HG02938 (cell line): ENCODE data around the gene DCP2.

Source experiments
- ATAC-seq: cut with Tn5 transposase; IDR thresholded peaks from one replicate; pipeline ENCODE4 v1.9.1; 2021; ENCODE audit warnings: mild to moderate bottlenecking, moderate library complexity; ENCODE audit not compliant: unreplicated experiment

Gene DCP2

DNA sequence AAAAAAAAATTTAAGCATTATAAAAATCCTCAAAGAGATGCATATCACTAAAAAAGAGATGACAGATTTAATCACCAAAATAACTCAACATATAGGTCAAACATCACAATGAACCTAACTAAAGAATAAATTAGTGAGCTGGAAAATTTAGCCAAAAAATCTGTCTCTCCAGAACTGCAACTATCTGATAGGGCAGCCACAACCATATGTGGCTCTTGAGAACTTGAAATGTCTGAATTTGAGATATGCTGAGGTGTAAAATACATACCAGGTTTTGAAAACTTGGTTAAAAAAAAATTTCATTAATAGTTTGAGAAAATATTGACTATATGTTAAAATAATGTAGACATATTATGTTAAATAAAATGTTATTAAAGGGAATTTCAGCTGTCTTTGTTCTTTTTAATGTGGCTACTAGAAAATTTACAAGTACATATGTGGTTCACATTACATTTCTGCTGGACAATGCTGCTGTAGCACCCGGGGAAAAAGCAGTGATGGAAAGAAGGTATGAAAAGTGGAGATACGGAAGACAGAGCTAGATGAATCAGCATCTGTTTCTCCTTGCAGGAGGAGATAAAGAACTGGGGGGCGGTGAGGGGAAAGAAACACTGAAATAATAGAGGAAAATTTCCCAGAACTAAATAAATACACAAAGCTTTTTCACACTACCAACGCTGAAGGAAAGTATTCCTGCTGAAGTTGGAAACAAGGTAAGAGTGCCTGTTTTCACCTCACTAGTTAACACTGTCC lies 66.1 kb downstream of the DCP2 start:
- no peak for ATAC-seq

DNA sequence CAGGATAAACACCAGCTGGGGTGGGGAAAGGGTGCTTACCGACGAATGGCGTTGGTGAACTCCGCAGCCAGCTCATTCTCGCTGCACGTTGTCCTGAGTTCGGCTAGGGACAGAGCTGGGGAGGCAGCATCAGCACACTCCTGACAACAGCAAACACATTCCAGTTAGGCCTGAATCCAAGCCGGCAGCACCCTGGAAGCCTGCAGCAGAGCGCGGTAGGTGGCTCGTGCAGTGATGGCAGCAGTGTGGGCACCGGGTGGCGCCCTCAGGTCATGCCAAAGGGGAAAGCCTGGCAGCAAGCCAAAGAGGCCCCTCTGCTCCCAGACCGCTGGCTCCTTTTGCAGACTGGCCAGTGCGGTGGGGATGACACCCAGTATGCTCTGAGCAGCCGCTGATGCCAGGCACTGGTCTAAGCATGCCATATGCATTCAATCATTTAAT lies 66.9 kb downstream of the DCP2 start:
- no peak for ATAC-seq

DNA sequence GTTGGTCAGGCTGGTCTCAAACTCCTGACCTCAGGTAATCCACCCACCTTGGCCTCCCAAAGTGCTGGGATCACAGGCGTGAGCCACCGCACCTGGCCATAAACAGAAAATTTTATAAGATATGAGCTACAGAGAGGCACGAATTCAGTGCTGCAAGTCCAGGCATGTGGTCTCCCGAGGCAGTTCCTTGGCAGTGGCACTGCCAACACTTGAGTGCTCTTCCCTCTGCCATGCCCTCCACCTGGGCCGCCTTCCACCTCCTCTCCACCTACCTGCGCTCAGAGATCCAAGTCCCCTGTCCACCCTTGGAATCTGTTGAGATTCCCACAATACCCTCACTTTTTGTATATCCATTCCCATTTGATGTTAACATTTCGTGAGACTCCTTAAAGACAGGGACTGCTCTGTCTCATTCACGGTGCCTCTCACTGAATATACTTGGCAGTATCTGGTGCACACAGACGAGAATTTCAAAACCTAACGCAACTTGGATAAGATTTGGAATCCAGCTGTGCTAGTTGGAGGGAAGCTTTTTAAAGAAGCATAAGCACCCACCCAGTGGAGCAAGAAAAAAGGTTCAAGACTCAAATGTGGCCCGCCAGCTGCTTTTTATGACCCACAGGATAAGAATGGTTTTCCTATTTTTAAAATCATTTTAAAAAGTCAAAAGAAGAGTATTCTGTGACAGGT lies 68.3 kb downstream of the DCP2 start:
- no peak for ATAC-seq

DNA sequence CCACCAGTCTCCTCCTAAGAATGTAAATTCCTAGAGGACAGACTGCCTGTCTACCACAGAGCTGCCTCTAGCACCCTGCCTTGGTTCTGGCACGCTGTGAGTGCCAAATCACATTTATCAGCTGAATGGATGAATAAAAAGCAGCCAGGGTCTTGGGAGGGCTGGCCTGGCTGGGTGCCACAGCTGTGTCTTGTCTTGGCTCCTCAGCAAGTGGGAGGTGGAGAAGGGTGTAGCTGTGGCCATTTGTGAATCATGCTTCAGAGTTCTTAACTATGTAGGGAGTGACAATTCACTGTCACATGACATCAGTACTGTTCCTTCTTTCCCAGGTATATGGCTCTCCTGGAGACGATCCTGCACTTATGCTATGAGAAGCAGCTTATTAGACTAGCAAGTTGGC lies 70.6 kb downstream of the DCP2 start:
- no peak for ATAC-seq

DNA sequence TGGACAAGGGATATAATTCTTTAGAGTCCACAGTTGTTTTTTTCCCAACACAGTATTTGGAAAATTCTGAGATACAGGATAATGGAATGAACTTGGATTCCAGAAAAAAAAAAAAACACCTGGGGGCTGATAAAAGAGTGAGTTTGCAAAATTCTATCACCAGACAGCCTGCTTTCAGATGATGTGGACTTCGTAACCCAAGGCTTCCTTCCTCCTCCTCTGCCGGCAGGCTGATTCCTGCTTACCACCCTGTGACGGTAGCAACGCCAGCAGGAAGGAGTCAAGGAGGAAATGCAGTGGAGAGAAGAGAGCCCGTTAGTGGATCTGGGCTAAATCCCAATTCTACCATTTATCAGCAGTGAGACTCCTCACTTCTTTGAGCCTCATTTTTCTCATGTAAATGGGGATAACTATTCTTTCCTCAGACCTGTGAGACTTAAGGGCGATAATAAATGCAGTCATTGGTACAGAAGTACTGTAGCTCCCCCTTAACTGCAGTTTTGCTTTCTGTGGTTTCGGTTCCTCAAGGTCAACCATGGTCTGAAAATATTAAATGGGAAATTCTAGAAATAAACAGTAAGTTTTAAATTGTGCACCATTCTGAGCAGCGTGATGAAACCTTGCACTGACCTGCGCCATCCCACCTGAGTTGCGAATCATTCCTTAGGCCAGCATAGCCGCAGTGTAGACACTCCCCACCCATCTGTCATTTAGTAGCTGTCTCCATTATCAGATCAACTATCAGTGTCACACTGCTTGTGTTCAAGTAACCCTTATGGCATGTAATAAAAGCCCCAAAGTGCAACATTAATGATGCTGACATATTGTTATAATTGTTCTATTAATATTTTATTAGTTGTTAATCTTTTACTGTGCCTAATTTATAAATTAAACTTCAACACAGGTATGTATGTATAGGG lies 71.4 kb downstream of the DCP2 start:
- peak; percentile 84 for ATAC-seq

DNA sequence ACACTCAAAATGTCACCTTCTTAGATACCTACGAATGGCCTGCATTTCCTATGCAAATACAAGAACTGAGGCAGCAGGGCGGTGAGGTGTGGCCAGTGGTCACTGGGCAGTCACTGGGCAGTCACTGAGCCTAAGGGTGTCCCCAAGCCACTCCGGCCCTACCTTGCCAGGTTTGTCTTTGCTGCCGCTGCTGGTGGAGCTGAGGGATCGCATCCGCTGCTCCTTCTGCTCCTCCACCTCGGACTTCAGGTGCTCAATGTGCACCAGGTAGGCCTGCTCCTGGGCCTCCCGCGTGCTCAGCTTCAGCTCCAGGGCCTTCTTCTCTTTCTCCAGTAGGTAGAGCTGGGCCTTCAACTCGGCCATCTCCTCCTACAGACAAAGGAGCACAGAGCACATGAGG lies 72.3 kb downstream of the DCP2 start:
- ATAC-seq: no peak

DNA sequence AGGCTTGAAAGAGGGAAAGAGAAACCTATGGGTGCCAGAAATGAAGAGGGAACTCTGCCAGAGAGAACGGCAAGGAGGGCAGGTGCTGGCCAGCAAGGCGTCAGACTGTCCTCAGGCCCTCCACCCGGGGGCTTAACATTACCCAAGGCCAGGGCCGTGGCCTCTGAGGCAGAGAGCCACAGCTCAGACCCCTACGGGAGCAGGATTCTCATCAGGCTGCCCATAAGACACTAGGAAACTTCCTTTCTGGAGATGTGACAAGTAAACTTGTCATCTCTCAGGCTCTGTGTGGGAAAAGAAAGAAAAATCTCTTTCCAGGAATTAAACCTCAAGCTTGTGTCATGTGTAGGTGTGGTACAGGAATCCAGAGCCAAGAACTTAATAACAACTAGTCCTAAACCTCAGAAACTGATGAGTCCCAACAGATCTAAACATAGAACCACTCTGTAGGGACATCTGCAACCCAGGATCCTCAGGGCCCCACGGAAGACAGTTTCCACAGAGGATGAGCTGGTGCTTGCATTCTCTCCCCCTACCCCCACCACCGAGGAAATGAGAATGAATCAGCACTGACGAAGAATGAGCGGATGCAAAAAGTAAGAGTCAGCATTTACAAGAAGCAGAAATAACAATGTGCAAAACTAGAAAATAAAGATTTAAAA lies 74.3 kb downstream of the DCP2 start:
- no peak for ATAC-seq

DNA sequence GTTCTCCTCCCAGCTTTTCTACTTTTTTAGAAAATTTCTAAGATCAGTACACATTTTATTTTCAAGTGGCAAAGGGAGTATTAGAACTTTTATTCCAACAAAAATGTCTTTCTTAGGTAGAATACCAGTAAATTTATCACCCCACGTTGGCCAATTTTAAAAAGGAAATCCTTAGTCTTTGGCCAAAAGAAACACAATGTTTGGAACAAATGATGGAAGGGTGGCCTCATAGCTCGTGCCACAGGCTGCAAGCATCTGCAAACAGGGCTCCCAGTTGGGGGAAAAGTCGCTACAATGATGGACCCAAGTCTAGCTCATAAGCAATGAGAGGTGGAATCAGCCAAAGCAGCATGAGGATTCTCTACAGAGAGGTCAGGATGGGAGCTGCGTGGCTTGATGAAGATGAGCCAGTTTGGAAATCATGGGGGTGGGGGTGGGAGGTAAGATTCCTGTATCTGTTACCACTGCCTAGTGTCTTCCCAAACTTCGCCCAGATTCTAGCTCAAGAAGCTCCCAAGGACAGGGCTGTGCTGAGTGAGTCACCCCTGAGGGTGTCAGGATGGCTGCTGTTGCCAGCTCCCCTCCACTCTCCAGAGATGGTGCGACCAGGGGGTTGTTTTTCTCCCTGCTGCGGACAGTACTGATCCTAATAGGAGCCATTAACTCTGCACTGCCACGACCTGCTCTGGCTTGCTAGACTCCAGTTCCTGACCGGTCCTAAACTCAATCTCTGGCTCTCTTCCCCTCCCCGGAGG lies 75.6 kb downstream of the DCP2 start:
- ATAC-seq: no peak

DNA sequence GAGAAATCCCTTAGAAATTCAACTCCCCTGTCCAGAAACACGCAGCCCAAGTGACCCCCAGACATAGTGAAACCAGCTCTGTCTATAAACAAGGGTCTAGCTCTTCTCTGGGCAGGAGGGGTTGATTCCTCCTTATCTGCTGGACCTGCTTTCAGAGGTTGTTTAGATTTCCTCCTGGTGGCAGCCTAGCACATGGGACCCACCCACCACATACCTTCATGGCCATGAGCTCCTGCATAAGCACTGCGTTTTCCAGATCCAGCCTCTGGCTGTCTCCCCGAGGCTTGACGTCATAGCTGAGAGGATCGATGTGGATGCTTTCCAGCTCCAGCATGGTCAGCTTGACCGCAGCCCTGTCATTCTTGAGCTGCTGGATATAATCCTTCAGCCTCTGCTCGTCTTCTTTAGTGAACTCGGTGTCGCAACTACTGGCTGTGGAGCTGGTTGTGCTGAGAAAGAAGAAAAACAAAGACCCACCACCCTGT lies 77.0 kb downstream of the DCP2 start:
- no peak for ATAC-seq

DNA sequence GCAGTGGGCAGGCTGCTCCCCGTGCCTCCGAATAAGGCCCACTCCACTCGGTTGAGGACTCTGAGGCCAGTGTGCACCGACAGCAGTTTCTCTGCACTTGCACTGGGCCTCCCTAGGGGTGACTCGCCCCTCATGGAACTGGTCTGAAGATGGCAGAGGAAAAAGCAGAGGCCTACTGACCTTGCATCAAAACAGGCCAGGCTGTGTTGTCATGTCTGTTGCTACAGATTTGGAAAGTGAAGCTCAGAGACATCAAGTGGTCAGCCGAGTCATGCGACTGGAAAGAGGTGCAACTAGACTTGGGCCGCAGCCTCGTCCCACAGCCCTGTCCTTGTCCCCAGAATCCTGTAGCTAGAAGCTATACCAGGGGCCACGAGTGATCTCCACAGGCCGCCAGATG lies 78.3 kb downstream of the DCP2 start:
- no peak for ATAC-seq

DNA sequence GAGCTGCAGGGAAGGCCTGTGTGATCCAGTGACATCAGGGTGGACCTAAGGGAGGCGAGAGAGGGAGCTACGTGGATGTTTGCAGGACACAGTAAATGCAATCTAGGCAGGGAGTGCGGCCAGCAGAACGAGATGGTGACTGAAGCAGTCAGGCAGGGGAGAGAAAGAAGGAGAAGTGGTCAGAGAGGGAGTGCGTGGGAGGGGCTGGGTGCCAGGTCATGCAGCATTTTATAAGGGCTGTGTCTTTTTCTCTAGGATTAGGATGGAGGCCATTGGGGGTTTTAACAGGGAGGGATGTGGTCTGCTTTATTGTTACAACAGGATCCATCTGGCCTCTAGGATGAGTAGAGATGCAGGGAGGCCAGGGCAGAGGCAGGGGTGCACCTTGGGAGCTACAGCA lies 80.4 kb downstream of the DCP2 start:
- ATAC-seq: no peak

DNA sequence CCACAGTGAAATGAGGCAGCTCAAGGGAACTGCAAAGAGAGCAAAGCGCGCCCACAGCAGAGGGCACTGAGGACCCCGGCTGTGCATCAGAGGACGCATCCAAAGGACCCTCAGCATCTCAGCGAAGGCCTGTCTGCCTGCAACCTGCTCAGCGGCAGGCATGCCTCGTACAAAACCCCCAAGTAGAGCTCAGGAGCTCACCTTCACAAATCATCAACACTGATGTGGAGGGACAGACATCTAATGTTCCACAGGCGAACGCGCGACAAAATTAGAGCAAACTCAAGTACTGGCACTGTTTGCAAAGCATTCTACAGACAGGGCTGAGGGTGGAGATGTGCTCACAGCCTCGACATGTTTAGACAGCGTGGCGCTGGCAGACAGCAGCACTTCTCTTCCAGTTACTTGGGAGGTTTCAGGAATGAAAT lies 81.0 kb downstream of the DCP2 start:
- ATAC-seq: no peak

DNA sequence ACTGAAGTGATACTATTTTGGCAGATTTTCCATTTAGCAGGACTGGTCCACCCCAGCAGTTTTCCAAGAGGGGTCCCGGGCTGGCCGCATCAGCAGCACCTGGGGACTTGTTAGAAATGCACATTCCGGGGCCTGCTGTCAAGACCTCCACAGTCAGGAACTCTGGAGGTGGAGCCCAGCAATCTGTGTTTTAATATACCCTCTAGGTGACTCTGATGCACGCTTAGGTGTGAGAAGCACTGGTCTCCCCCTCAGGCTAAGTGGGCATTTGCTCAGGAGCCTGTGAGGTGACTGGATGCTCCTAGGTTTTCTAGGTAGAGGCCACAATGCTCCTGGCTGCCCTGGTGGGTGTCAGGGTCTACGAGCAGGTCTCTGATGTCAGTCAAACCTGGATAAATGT lies 81.7 kb downstream of the DCP2 start:
- ATAC-seq: no peak

DNA sequence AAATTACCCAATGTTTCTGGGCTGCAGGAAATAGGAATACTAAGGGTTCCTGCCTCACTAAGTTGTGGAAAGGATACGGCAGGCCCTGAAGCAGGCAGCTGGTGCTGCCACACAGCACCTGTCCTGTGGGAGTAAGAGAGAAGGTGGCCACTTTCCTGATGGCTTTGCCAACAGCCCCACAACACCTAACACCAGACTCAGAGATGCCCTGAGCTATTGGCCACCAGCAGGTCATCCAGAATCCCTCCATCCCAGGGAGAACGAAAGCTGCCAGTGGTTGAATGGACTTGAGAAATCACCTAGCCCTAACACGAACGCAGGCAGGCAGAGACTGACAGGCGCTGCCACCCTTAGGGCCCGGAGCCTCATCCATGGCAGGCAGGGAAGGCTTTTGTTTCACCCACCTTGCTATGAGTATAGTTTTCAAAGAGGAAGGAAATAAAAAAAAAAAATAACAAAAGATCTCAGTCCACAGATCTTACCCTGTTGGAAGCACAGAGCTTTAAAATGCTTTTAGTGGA lies 82.2 kb downstream of the DCP2 start:
- no peak for ATAC-seq

DNA sequence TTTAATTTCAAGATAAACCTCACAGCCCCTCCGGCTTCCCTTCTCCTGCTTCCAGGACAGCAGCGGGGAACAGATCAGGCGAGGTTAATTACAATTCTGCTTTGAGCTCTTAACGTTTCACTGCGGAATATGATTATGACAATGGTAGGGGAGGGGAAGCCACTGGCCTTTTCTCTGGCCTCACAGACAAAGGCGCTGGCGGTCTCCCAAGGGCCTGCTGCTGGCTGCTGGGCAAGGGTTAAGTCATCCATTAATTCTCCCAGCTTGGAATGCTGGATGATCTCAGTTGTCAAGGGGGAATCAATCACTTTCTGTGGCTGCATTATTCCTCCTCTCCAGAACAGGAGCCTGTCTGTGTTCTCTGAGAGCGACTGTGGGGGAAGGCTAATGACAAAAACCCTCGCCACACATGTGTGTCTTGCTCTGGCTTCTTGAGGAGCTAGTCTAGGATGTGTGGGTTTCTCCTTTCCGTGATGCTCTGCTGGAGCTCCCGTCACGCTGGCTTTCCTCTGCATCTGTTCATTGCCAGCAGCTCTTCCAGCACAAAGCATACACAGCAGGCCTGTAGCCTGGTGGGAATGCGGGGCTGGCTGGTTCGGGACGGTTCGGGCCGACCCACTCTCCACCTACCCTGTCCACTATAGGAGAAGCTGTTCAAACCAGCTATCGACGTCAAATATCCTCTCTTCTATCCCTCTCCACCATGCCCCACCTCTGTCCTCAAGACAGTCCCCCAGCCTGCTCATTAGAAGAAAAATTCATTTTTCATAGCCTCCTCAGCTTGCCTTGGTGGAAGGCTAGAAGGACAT lies 82.8 kb downstream of the DCP2 start:
- no peak for ATAC-seq

DNA sequence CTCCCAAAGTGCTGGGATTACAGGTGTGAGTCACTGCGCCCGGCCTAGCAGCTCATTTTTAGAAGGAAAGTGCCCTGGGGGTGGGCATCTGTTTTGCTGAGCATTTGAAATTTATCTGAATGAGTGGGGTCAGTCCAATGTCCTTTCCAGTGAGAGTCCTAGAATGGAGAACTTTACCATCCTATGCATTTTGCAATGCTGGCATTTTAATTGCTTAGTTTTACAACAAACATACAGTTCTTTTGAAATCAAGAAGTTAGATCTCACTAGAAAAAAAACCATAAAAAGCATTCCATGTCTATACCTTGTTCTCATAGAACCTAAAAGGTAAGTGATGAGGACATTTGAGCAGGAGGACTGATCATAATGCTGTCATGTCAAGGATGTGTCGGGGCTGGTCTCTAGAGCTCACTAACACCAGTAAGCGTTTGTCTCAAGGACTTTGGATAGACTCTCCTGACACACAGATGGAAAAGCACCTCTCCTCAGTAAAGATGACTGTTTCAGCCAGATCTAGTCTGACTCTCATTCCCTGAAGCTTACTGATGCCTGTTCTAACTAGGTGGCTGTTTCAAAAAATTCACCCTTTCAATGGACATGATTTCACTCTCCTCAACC lies 83.9 kb downstream of the DCP2 start:
- no peak for ATAC-seq

DNA sequence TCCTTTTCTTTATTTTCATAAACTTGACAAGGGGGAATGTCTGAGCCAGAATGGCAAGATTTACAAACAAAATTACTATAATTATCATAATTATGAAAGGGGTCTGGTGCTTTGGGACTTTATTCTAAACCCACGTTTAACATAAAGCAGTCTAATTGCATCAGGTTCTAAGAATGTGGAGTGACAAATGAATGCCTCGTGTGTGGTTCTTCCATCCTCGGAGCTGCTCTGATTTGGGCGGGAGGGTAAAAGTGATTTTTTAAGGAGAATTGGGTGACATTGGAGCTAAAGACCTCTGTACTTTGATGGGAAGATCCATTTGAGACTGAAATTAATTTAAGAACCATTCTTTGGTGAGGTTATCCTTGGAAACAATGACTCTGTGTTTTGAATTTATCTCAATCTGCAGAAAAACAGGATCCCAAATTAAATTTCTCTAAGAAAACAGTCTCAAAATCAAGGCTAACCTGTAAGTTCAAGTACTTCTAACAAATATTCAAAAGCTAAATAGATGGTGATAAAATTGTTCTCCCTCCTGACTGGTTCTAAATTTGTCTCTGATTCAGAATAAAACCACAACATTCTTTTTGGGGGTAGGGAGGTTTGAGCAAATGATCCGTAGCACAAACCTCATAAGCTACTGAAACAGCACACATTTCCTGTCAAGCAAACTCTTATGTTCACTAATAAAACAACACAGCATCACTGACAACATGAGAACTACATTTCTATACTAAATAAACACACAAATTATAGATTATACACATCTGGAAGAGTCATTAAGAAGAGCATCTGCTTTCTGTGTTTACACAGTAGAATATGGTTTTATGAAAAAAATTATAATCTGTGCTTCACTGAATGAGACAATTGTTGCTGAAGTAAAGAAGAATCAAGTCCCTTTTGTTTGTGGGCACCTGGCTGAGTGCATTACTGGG lies 85.5 kb downstream of the DCP2 start:
- ATAC-seq: no peak
